ENCODE results near the gene SEC16A. TPM values are rescaled to one million over a fixed set of nuclear protein-coding genes. Genes with fewer than 3 reads are reported as not detected.

The SEC16A gene
- total RNA-seq, 2 donors from 2014 or later = 94.7 to 111 TPM

GRCh38 chr9:136455043-136456002 lies 27.5 kb downstream of the SEC16A start:
- no peaks in the 10 kb centered on the region for H3K9me3 ChIP-seq
- no peak for DNase-seq (ENCODE audit: low spot score)
- WGBS = 89% methylated on average over 33 of the region's 43 CpGs
- H3K27me3 ChIP-seq (replicated peaks; ENCODE audit: insufficient read depth) = no peaks in the 10 kb centered on the region
- intact Hi-C loops (cut with DNase I) = no loop called here
- no peak overlapping the region for H3K4me3 ChIP-seq
- no peaks in the 10 kb centered on the region for H3K4me1 ChIP-seq (replicated peaks)
- no peak overlapping the region for H3K27ac ChIP-seq
- H3K36me3 ChIP-seq = peaks cover 19 to 56% of the 10 kb centered on the region in 2 donors
- TF ChIP-seq POLR2AphosphoS5 (IDR thresholded peaks at IDR 0.05) = no peak
- TF ChIP-seq POLR2A (IDR thresholded peaks at IDR 0.05) = no peak
- TF ChIP-seq CTCF (IDR thresholded peaks at IDR 0.05) = no peak

DNA sequence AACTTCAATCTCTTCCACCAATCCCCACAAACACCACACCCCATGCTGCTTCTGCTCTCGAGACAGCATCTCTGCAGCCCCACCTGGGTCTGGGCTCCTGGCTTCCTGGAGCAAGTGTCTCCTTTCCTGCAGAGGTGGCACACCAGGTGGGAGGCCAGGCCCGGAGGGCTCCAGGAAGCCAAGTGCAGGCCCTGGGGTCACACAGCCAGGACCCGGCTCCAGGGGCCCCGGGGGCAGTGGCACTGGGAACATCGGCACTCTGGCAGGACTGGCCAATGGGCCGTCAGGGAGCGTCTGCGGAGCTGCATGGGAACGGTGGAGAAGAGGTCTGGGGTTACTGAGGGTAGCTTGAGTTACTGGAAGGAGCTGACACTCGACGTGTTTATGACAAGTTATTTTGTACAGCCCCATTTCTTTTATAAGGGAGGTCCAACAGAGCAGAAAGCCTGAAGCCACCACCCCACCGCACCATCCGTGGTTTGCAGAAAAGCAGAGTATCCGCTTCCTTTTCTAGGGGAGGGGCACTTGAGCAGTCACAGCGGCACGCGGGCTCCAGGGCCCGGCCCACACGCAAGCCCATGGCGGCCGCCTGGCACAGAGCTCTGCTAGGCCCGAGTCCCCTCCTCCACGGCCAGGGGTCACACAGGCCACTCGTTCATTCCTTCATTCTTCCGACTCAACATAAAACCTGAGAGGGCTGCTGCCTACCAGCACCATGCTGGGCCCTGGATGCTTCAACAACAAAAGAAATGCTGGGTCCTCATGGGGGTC lies 28.6 kb downstream of the SEC16A start:
- WGBS = 86% methylated on average over 25 of the region's 25 CpGs
- Histone ChIP-seq H3K4me1 (replicated peaks) (no peaks in the 10 kb centered on the region), H3K27me3 (replicated peaks; ENCODE audit: insufficient read depth) (no peaks in the 10 kb centered on the region), H3K36me3 (peaks cover 11 to 60% of the 10 kb centered on the region in 2 donors), H3K4me3 (no peak overlapping the region), H3K9me3 (no peaks in the 10 kb centered on the region), H3K27ac (no peak overlapping the region)
- intact Hi-C loops (cut with DNase I) = no loop called here
- TF ChIP-seq POLR2A (IDR thresholded peaks at IDR 0.05) (no peak), POLR2AphosphoS5 (IDR thresholded peaks at IDR 0.05) (no peak)
- DNase-seq (ENCODE audit: low spot score) = no peak

DNA sequence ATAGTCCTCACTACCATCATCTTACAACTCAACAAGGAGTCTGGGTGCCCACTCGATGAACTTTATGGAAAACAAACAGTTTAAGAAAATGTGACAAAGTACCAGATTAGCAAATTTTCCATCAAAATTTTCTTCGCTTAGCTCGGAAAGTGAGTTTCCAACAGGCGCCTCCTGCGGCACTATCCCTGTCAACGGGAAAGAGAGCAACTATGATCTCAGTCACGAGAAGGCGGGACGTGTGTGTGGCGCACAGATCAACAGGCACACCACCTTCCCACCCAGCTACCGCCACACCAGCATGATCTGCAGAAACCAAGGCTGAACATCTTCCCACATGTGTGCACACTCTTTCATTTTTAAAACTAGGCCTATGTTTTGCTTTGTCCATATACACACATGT lies 29.5 kb downstream of the SEC16A start:
- intact Hi-C loops (cut with DNase I) = no loop called here
- TF ChIP-seq POLR2A (IDR thresholded peaks at IDR 0.05) = no peak
- TF ChIP-seq CTCF (IDR thresholded peaks at IDR 0.05) = no peak
- TF ChIP-seq POLR2AphosphoS5 (IDR thresholded peaks at IDR 0.05) = no peak
- H3K36me3 ChIP-seq = peaks cover 11 to 60% of the 10 kb centered on the region in 2 donors

DNA sequence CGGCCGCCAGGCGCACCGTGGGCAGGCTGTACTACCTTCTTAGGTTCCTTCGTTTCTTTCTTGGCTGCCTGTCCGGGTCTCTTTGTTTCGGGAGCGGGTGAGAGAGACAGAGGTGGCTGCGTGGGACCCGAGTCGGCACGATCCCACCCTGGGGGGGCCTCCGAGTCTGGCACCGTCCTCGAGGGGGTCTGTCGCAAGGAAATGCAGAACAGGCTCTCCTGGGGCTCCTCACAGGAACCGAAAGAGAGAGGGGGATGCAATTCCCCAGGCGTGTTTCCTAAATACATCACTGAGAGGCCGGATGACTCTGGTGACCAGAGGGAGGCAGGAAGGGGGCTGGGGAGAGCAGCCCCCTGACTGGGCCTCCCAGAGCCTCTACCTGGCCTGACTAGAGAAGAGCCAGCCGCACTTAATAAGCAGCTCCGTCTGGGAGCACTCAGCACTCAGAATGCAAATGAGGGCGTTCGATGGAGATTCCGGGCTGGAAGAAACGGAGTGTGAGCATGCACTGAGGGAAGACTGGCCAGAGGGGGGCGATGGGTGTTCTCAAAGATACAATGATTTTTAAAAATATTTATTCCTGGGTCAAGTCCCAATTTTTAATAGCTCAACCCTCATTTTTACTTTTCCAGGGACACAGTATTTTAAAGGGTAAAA lies 31.5 kb downstream of the SEC16A start:
- Histone ChIP-seq H3K4me3 (no peak overlapping the region), H3K27me3 (replicated peaks; ENCODE audit: insufficient read depth) (no peaks in the 10 kb centered on the region), H3K27ac (no peak overlapping the region), H3K36me3 (peaks cover 18 to 51% of the 10 kb centered on the region in 2 donors), H3K4me1 (replicated peaks) (no peaks in the 10 kb centered on the region), H3K9me3 (no peaks in the 10 kb centered on the region)
- no peak for DNase-seq (ENCODE audit: low spot score)
- intact Hi-C loops (cut with DNase I) = no loop called here
- whole genome bisulfite sequencing = 86% methylated on average over 24 of the region's 26 CpGs
- TF ChIP-seq CTCF (IDR thresholded peaks at IDR 0.05) (no peak), POLR2A (IDR thresholded peaks at IDR 0.05) (no peak), POLR2AphosphoS5 (IDR thresholded peaks at IDR 0.05) (no peak)

More for the DNA sequence above, 29.5 kb downstream of the SEC16A start:
- no peaks in the 10 kb centered on the region for H3K27me3 ChIP-seq (replicated peaks; ENCODE audit: insufficient read depth)
- H3K4me3 ChIP-seq = no peak overlapping the region
- H3K4me1 ChIP-seq (replicated peaks) = no peaks in the 10 kb centered on the region
- no peaks in the 10 kb centered on the region for H3K9me3 ChIP-seq
- H3K27ac ChIP-seq = no peak overlapping the region
- no peak for DNase-seq (ENCODE audit: low spot score)
- 90% methylated on average over 11 of the region's 11 CpGs for WGBS

DNA sequence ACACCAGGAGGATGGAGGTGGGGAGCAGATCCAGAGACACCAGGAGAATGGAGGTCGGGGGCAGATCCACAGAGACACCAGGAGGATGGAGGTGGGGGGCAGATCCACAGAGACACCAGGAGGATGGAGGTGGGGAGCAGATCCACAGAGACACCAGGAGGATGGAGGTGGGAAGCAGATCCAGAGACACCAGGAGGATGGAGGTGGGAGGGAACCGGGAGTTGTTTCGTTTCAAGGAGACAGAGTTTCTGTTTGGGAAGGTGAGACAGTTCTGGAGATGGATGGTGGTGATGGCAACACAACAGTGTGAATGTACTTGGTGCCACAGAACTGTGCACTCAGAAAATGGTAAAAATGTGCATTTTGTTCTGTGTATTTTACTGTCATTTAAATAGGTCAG lies 34.2 kb downstream of the SEC16A start:
- no peaks in the 10 kb centered on the region for H3K9me3 ChIP-seq
- intact Hi-C loops (cut with DNase I) = no loop called here
- DNase-seq (ENCODE audit: low spot score) = no peak
- no peak overlapping the region for H3K4me3 ChIP-seq
- 86% methylated on average over 3 of the region's 3 CpGs for WGBS
- TF ChIP-seq POLR2A (IDR thresholded peaks at IDR 0.05) = no peak
- TF ChIP-seq POLR2AphosphoS5 (IDR thresholded peaks at IDR 0.05) = no peak
- no peak for TF ChIP-seq CTCF (IDR thresholded peaks at IDR 0.05)
- no peaks in the 10 kb centered on the region for H3K4me1 ChIP-seq (replicated peaks)
- no peaks in the 10 kb centered on the region for H3K27me3 ChIP-seq (replicated peaks; ENCODE audit: insufficient read depth)
- peaks cover 10 to 41% of the 10 kb centered on the region in 2 donors for H3K36me3 ChIP-seq
- H3K27ac ChIP-seq = no peak overlapping the region
